ENCODE results near the gene SPATA18.
"Not testable (repeated sequence)": the region's sequence is repeated elsewhere in the genome, so short reads cannot be mapped to it uniquely, and the experiment has no call there.

Gene SPATA18

GRCh38 chr4:52081216-52081615 lies 30.1 kb downstream of the SPATA18 start:
- Histone ChIP-seq H3K4me1 (ENCODE audit: control insufficient read depth, insufficient read depth, low read length) (no peaks in the 10 kb centered on the region), H3K27ac (ENCODE audit: insufficient read depth, low read depth, low read length, poor library complexity, severe bottlenecking) (no peak overlapping the region), H3K9me3 (ENCODE audit: control insufficient read depth, low read length) (no peaks in the 10 kb centered on the region), H3K27me3 (ENCODE audit: control insufficient read depth, insufficient read depth, low read length, poor library complexity, severe bottlenecking) (peaks cover 19% of the 10 kb centered on the region), H3K36me3 (ENCODE audit: control insufficient read depth, insufficient read depth, low read length) (no peaks in the 10 kb centered on the region), H3K4me3 (ENCODE audit: insufficient read depth, low read depth, low read length) (no peak overlapping the region)

- H3K4me3 ChIP-seq (ENCODE audit: insufficient read depth, low read depth, low read length); H3K36me3 ChIP-seq (ENCODE audit: control insufficient read depth, insufficient read depth, low read length); H3K27ac ChIP-seq (ENCODE audit: insufficient read depth, low read depth, low read length, poor library complexity, severe bottlenecking); H3K4me1 ChIP-seq (ENCODE audit: control insufficient read depth, insufficient read depth, low read length); H3K27me3 ChIP-seq (ENCODE audit: control insufficient read depth, insufficient read depth, low read length, poor library complexity, severe bottlenecking); H3K9me3 ChIP-seq (ENCODE audit: control insufficient read depth, low read length): not testable (repeated sequence)
- WGBS, 2 experiments, result 88 to 100% methylated on average over 1 of the region's 1 CpG
These were observed 35.3 kb downstream of the SPATA18 start for GRCh38 chr4:52086425-52086824.

GRCh38 chr4:52091801-52092200 lies 40.7 kb downstream of the SPATA18 start:
- no peak overlapping the region for H3K27ac ChIP-seq (ENCODE audit: insufficient read depth, low read depth, low read length, poor library complexity, severe bottlenecking)
- H3K9me3 ChIP-seq (ENCODE audit: control insufficient read depth, low read length), result no peaks in the 10 kb centered on the region
- 69 to 78% methylated on average over 5 of the region's 5 CpGs for WGBS, 2 experiments
- no peak overlapping the region for H3K4me3 ChIP-seq (ENCODE audit: insufficient read depth, low read depth, low read length)
- no peaks in the 10 kb centered on the region for H3K36me3 ChIP-seq (ENCODE audit: control insufficient read depth, insufficient read depth, low read length)
- H3K27me3 ChIP-seq (ENCODE audit: control insufficient read depth, insufficient read depth, low read length, poor library complexity, severe bottlenecking), result no peaks in the 10 kb centered on the region
- H3K4me1 ChIP-seq (ENCODE audit: control insufficient read depth, insufficient read depth, low read length), result no peaks in the 10 kb centered on the region

- H3K27me3 ChIP-seq (ENCODE audit: control insufficient read depth, insufficient read depth, low read length, poor library complexity, severe bottlenecking), result no peaks in the 10 kb centered on the region
- WGBS, 2 experiments, result 95 to 100% methylated on average over 1 of the region's 1 CpG
- no peaks in the 10 kb centered on the region for H3K9me3 ChIP-seq (ENCODE audit: control insufficient read depth, low read length)
- H3K27ac ChIP-seq (ENCODE audit: insufficient read depth, low read depth, low read length, poor library complexity, severe bottlenecking), result no peak overlapping the region
- H3K4me1 ChIP-seq (ENCODE audit: control insufficient read depth, insufficient read depth, low read length), result no peaks in the 10 kb centered on the region
- no peaks in the 10 kb centered on the region for H3K36me3 ChIP-seq (ENCODE audit: control insufficient read depth, insufficient read depth, low read length)
- no peak overlapping the region for H3K4me3 ChIP-seq (ENCODE audit: insufficient read depth, low read depth, low read length)
These were observed 42.4 kb downstream of the SPATA18 start for GRCh38 chr4:52093466-52093865.

GRCh38 chr4:52094376-52095145 lies 43.5 kb downstream of the SPATA18 start:
- H3K4me1 ChIP-seq (ENCODE audit: control insufficient read depth, insufficient read depth, low read length), result no peaks in the 10 kb centered on the region
- no peaks in the 10 kb centered on the region for H3K27me3 ChIP-seq (ENCODE audit: control insufficient read depth, insufficient read depth, low read length, poor library complexity, severe bottlenecking)
- no peak overlapping the region for H3K4me3 ChIP-seq (ENCODE audit: insufficient read depth, low read depth, low read length)
- 91 to 92% methylated on average over 4 to 7 of the region's 8 CpGs for WGBS, 2 experiments
- H3K9me3 ChIP-seq (ENCODE audit: control insufficient read depth, low read length), result no peaks in the 10 kb centered on the region
- H3K27ac ChIP-seq (ENCODE audit: insufficient read depth, low read depth, low read length, poor library complexity, severe bottlenecking), result no peak overlapping the region
- H3K36me3 ChIP-seq (ENCODE audit: control insufficient read depth, insufficient read depth, low read length), result no peaks in the 10 kb centered on the region

- no peaks in the 10 kb centered on the region for H3K9me3 ChIP-seq (ENCODE audit: control insufficient read depth, low read length)
- no peaks in the 10 kb centered on the region for H3K4me1 ChIP-seq (ENCODE audit: control insufficient read depth, insufficient read depth, low read length)
- H3K27me3 ChIP-seq (ENCODE audit: control insufficient read depth, insufficient read depth, low read length, poor library complexity, severe bottlenecking), result no peaks in the 10 kb centered on the region
- H3K36me3 ChIP-seq (ENCODE audit: control insufficient read depth, insufficient read depth, low read length), result no peaks in the 10 kb centered on the region
- 100% methylated on average over 1 of the region's 1 CpG; no CpG with 5 or more reads in 1 of the 2 experiments for WGBS, 2 experiments
- H3K27ac ChIP-seq (ENCODE audit: insufficient read depth, low read depth, low read length, poor library complexity, severe bottlenecking), result no peak overlapping the region
- H3K4me3 ChIP-seq (ENCODE audit: insufficient read depth, low read depth, low read length), result no peak overlapping the region
These were observed 44.3 kb downstream of the SPATA18 start for GRCh38 chr4:52095374-52095773.

GRCh38 chr4:52096048-52096447 lies 44.9 kb downstream of the SPATA18 start:
- Histone ChIP-seq H3K9me3 (ENCODE audit: control insufficient read depth, low read length) (no peaks in the 10 kb centered on the region), H3K4me3 (ENCODE audit: insufficient read depth, low read depth, low read length) (no peak overlapping the region), H3K27me3 (ENCODE audit: control insufficient read depth, insufficient read depth, low read length, poor library complexity, severe bottlenecking) (no peaks in the 10 kb centered on the region), H3K36me3 (ENCODE audit: control insufficient read depth, insufficient read depth, low read length) (no peaks in the 10 kb centered on the region), H3K4me1 (ENCODE audit: control insufficient read depth, insufficient read depth, low read length) (no peaks in the 10 kb centered on the region), H3K27ac (ENCODE audit: insufficient read depth, low read depth, low read length, poor library complexity, severe bottlenecking) (no peak overlapping the region)

- H3K36me3 ChIP-seq (ENCODE audit: control insufficient read depth, insufficient read depth, low read length), result no peaks in the 10 kb centered on the region
- 93% methylated on average over 1 of the region's 1 CpG; no CpG with 5 or more reads in 1 of the 2 experiments for WGBS, 2 experiments
- H3K27ac ChIP-seq (ENCODE audit: insufficient read depth, low read depth, low read length, poor library complexity, severe bottlenecking), result no peak overlapping the region
- no peak overlapping the region for H3K4me3 ChIP-seq (ENCODE audit: insufficient read depth, low read depth, low read length)
- H3K9me3 ChIP-seq (ENCODE audit: control insufficient read depth, low read length), result no peaks in the 10 kb centered on the region
- no peaks in the 10 kb centered on the region for H3K27me3 ChIP-seq (ENCODE audit: control insufficient read depth, insufficient read depth, low read length, poor library complexity, severe bottlenecking)
- no peaks in the 10 kb centered on the region for H3K4me1 ChIP-seq (ENCODE audit: control insufficient read depth, insufficient read depth, low read length)
These were observed 47.5 kb downstream of the SPATA18 start for GRCh38 chr4:52098618-52099017.

- no peaks in the 10 kb centered on the region for H3K36me3 ChIP-seq (ENCODE audit: control insufficient read depth, insufficient read depth, low read length)
- H3K27me3 ChIP-seq (ENCODE audit: control insufficient read depth, insufficient read depth, low read length, poor library complexity, severe bottlenecking), result no peaks in the 10 kb centered on the region
- no peaks in the 10 kb centered on the region for H3K9me3 ChIP-seq (ENCODE audit: control insufficient read depth, low read length)
- 84 to 93% methylated on average over 2 of the region's 2 CpGs for WGBS, 2 experiments
- no peak overlapping the region for H3K4me3 ChIP-seq (ENCODE audit: insufficient read depth, low read depth, low read length)
- H3K4me1 ChIP-seq (ENCODE audit: control insufficient read depth, insufficient read depth, low read length), result no peaks in the 10 kb centered on the region
- no peak overlapping the region for H3K27ac ChIP-seq (ENCODE audit: insufficient read depth, low read depth, low read length, poor library complexity, severe bottlenecking)
These were observed 48.9 kb downstream of the SPATA18 start for GRCh38 chr4:52099860-52100461.

- H3K27me3 ChIP-seq (ENCODE audit: control insufficient read depth, insufficient read depth, low read length, poor library complexity, severe bottlenecking), result no peaks in the 10 kb centered on the region
- H3K9me3 ChIP-seq (ENCODE audit: control insufficient read depth, low read length), result no peaks in the 10 kb centered on the region
- no peak overlapping the region for H3K27ac ChIP-seq (ENCODE audit: insufficient read depth, low read depth, low read length, poor library complexity, severe bottlenecking)
These were observed 51.5 kb downstream of the SPATA18 start for GRCh38 chr4:52102587-52102986.

More at GRCh38 chr4:52102587-52102986, 51.5 kb downstream of the SPATA18 start:
- H3K4me3 ChIP-seq (ENCODE audit: insufficient read depth, low read depth, low read length), result no peak overlapping the region
- H3K36me3 ChIP-seq (ENCODE audit: control insufficient read depth, insufficient read depth, low read length), result no peaks in the 10 kb centered on the region
- H3K4me1 ChIP-seq (ENCODE audit: control insufficient read depth, insufficient read depth, low read length), result peaks cover 6% of the 10 kb centered on the region
